HEK293 (cell line): ENCODE measurements around the gene NDST1.
A peak's percentile ranks its signal among the peaks of the same experiment; 100 is the strongest.

ENCODE experiments used
- CTCF ChIA-PET: fragments of 350-600 bp; formaldehyde crosslinking; extraction: SDS; loops from one replicate; lab custom pipeline; 2021; ENCODE audit warnings: antibody characterized with exemption; lab: Yijun Ruan, JAX
- POLR2A ChIA-PET: fragments of 300-600 bp; formaldehyde crosslinking; extraction: SDS; loops from one replicate; lab custom pipeline; 2020; ENCODE audit warnings: antibody characterized with exemption, inconsistent platforms; lab: Yijun Ruan, JAX
- H3K27ac ChIP-seq: fragments of 200-500 bp; sonication (Bioruptor generic); 2 replicates; pipeline ENCODE4 v1.5.1; 2014; ENCODE audit warnings: low read depth, low read length, control low read depth, inconsistent platforms; ENCODE audit errors: extremely low read depth
- H3K36me3 ChIP-seq, 2 experiments: fragments of 200-500 bp in 1 of 2; sonication (Bioruptor generic) in 1 of 2; 1 replicate in 1 of 2; 2 replicates in 1 of 2; pipeline ENCODE4 v1.5.1; 2014 to 2017; ENCODE audit warnings: inconsistent platforms in 2 of 2, low read length in 2 of 2; ENCODE audit not compliant: control insufficient read depth in 2 of 2, insufficient read depth in 1 of 2
- H3K4me1 ChIP-seq: fragments of 200-500 bp; sonication (Bioruptor generic); 2 replicates; pipeline ENCODE4 v1.5.1; 2014; ENCODE audit warnings: mild to moderate bottlenecking, low read length, inconsistent platforms; ENCODE audit not compliant: control insufficient read depth, insufficient read depth
- H3K4me3 ChIP-seq: 2 replicates; pipeline ENCODE4 v1.5.1; 2011; ENCODE audit warnings: low read depth, mild to moderate bottlenecking, control low read depth, low read length, moderate library complexity
- H3K9me3 ChIP-seq: fragments of 200-500 bp; sonication (Bioruptor generic); 2 replicates; pipeline ENCODE4 v1.5.1; 2014; ENCODE audit warnings: low read depth, low read length, inconsistent platforms; ENCODE audit not compliant: control insufficient read depth, insufficient read depth
- CTCF ChIP-seq: fragments of 450-650 bp; formaldehyde crosslinking; IDR thresholded peaks from 2 replicates; pipeline ENCODE4 v1.5.1; 2016; ENCODE audit warnings: missing biosample characterization, missing genetic modification characterization
- EGR2 ChIP-seq: fragments of 450-650 bp; formaldehyde crosslinking; IDR thresholded peaks from 2 replicates; pipeline ENCODE4 v1.5.1; 2016; ENCODE audit warnings: low read depth, missing biosample characterization, missing genetic modification characterization
- HOXC10 ChIP-seq: sonication (generic); formaldehyde crosslinking; IDR thresholded peaks from 2 replicates; pipeline ENCODE4 v1.8.1; 2023; ENCODE audit warnings: mild to moderate bottlenecking, missing genetic modification reagents
- KLF1 ChIP-seq: fragments of 450-650 bp; formaldehyde crosslinking; IDR thresholded peaks from 2 replicates; pipeline ENCODE4 v1.5.1; 2016; ENCODE audit warnings: missing biosample characterization, missing genetic modification characterization
- KLF17 ChIP-seq: fragments of 450-650 bp; formaldehyde crosslinking; IDR thresholded peaks from 2 replicates; pipeline ENCODE4 v1.5.1; 2016; ENCODE audit warnings: missing biosample characterization, missing genetic modification characterization
- MZF1 ChIP-seq: fragments of 450-650 bp; formaldehyde crosslinking; IDR thresholded peaks from 2 replicates; pipeline ENCODE4 v1.5.1; 2017; ENCODE audit warnings: missing biosample characterization, missing genetic modification characterization, borderline replicate concordance
- PRDM6 ChIP-seq: fragments of 450-650 bp; formaldehyde crosslinking; IDR thresholded peaks from 2 replicates; pipeline ENCODE4 v1.5.1; 2017; ENCODE audit warnings: missing biosample characterization, missing genetic modification characterization
- SP3 ChIP-seq: fragments of 450-650 bp; formaldehyde crosslinking; IDR thresholded peaks from 2 replicates; pipeline ENCODE4 v1.5.1; 2016; ENCODE audit warnings: missing biosample characterization, missing genetic modification characterization
- ZBTB49 ChIP-seq: fragments of 450-650 bp; formaldehyde crosslinking; IDR thresholded peaks from 2 replicates; pipeline ENCODE4 v1.5.1; 2016; ENCODE audit warnings: missing biosample characterization, missing genetic modification characterization, low read depth
- ZFHX2 ChIP-seq: fragments of 450-650 bp; formaldehyde crosslinking; conservative IDR thresholded peaks from 2 replicates; pipeline ENCODE4 v1.5.1; 2016; ENCODE audit warnings: missing biosample characterization, missing genetic modification characterization
- ZIC2 ChIP-seq: fragments of 450-650 bp; formaldehyde crosslinking; IDR thresholded peaks from 2 replicates; pipeline ENCODE4 v1.5.1; 2016; ENCODE audit warnings: missing biosample characterization, missing genetic modification characterization
- ZNF132 ChIP-seq: fragments of 450-650 bp; formaldehyde crosslinking; IDR thresholded peaks from 2 replicates; pipeline ENCODE4 v1.5.1; 2017; ENCODE audit warnings: missing biosample characterization, missing genetic modification characterization, borderline replicate concordance
- ZNF133 ChIP-seq: fragments of 450-650 bp; formaldehyde crosslinking; IDR thresholded peaks from 2 replicates; pipeline ENCODE4 v1.5.1; 2016; ENCODE audit warnings: missing biosample characterization, missing genetic modification characterization
- ZNF239 ChIP-seq: fragments of 450-650 bp; formaldehyde crosslinking; IDR thresholded peaks from 2 replicates; pipeline ENCODE4 v1.5.1; 2016; ENCODE audit warnings: missing biosample characterization, missing genetic modification characterization
- ZNF580 ChIP-seq: fragments of 450-650 bp; formaldehyde crosslinking; IDR thresholded peaks from 2 replicates; pipeline ENCODE4 v1.5.1; 2016; ENCODE audit warnings: missing biosample characterization, missing genetic modification characterization
- ZNF654 ChIP-seq: fragments of 450-650 bp; formaldehyde crosslinking; IDR thresholded peaks from 2 replicates; pipeline ENCODE4 v1.5.1; 2016; ENCODE audit warnings: low read depth, missing biosample characterization, missing genetic modification characterization
- ZNF664 ChIP-seq: fragments of 450-650 bp; formaldehyde crosslinking; IDR thresholded peaks from 2 replicates; pipeline ENCODE4 v1.5.1; 2016; ENCODE audit warnings: missing biosample characterization, missing genetic modification characterization

NDST1 gene

GRCh38 chr5:150521939-150522503 lies 14.1 kb downstream of the NDST1 start:
- TF ChIP-seq ZNF664 (tag by site-specific recombination) (0 out of 2 replicates have a peak, but pooled peaks have one; percentile 34), KLF17 (tag by site-specific recombination) (no peak)
- Histone ChIP-seq H3K4me3 (no peak overlapping the region), H3K9me3 (no peaks in the 10 kb centered on the region), H3K36me3 (peaks cover 3 to 32% of the 10 kb centered on the region in 2 experiments; a peak in 2 of 3 replicates), H3K4me1 (peaks cover 4% of the 10 kb centered on the region), H3K27ac (no peak overlapping the region)
- POLR2A ChIA-PET: interaction anchor here (0.6 kb wide), 1 partner anchor 58 kb away, joined by 3 read pairs; no protein-coding TSS in a partner anchor
- CTCF ChIA-PET: interaction anchor here (0.7 to 3.6 kb wide), 4 partner anchors 9 to 134 kb away, joined by 4 to 36 read pairs (median 4); no protein-coding TSS in a partner anchor

- H3K4me3 ChIP-seq: no peak overlapping the region
- peaks cover 3 to 39% of the 10 kb centered on the region in 2 experiments; a peak in 2 of 3 replicates for H3K36me3 ChIP-seq
- CTCF ChIA-PET: interaction anchor here (0.7 to 3.6 kb wide), 9 partner anchors 10 to 288 kb away, joined by 3 to 36 read pairs (median 4); no protein-coding TSS in a partner anchor
- POLR2A ChIA-PET: no interaction called here
- H3K9me3 ChIP-seq: no peaks in the 10 kb centered on the region
- H3K27ac ChIP-seq: no peak overlapping the region
- TF ChIP-seq ZFHX2 (tag by site-specific recombination) (peak; percentile 46; the same call in 1 of the 2 replicates), ZNF239 (peak; percentile 88), ZIC2 (tag by site-specific recombination) (no peak), EGR2 (tag by site-specific recombination) (peak; percentile 60)
- TF ChIP-seq, all 188 proteins: peak for 3
- peaks cover 1% of the 10 kb centered on the region; the same call in 1 of the 2 replicates for H3K4me1 ChIP-seq
Measured at GRCh38 chr5:150522504-150523414, 14.8 kb downstream of the NDST1 start.

GRCh38 chr5:150523472-150524350 lies 15.8 kb downstream of the NDST1 start:
- Histone ChIP-seq H3K4me1 (no peaks in the 10 kb centered on the region), H3K9me3 (no peaks in the 10 kb centered on the region), H3K27ac (no peak overlapping the region), H3K36me3 (peaks cover 3 to 45% of the 10 kb centered on the region in 2 experiments; a peak in 2 of 3 replicates), H3K4me3 (no peak overlapping the region)
- ChIA-PET CTCF (interaction anchor here (0.7 to 3.6 kb wide), 15 partner anchors 10 to 287 kb away, joined by 3 to 36 read pairs (median 4); no protein-coding TSS in a partner anchor), POLR2A (no interaction called here)
- TF ChIP-seq ZIC2 (tag by site-specific recombination) (0 out of 2 replicates have a peak, but pooled peaks have one; percentile 23), PRDM6 (tag by site-specific recombination) (no peak), ZNF580 (tag by site-specific recombination) (no peak), ZNF133 (tag by site-specific recombination) (no peak), ZBTB49 (tag by site-specific recombination) (no peak), ZNF132 (tag by site-specific recombination) (no peak), MZF1 (0 out of 2 replicates have a peak, but pooled peaks have one; percentile 23), SP3 (tag by site-specific recombination) (no peak), CTCF (tag by site-specific recombination) (peak; percentile 66; the same call in 1 of the 2 replicates), KLF1 (tag by site-specific recombination) (peak; percentile 36; the same call in 1 of the 2 replicates), ZNF654 (tag by site-specific recombination) (peak; percentile 12; the same call in 1 of the 2 replicates), HOXC10 (CRISPR knock-in tag) (no peak), ZNF239 (no peak)
